NOMO-1 treated with dmso at 0.1 percent for 144 hours (cell line): ENCODE measurements around the gene CTBP2.

ENCODE experiments used
- DNase-seq: peaks from one replicate; lab custom pipeline; 2025; ENCODE audit not compliant: unreplicated experiment; lab: John Stamatoyannopoulos, UW

Gene CTBP2

GRCh38 chr10:124946945-124947344 lies 213.4 kb downstream of the CTBP2 start:
- no peak for DNase-seq

DNA sequence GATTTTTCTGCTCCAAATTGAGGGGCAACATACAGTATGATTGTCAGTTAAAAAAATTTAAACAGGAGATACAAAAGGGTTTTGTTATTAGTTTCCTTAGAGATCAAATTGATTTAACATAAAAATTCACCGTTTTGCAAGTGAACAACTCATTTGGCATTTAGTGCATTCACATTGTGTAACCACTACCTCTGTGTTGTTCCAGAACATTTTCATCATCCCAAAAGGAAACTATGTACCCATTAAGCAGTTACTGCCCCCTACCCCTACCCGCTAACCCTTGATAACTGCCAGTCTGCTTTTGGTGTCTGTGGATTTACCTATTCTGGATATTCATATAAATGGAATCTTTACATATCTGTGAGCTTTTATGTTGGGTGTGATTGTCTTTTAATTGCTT lies 215.4 kb downstream of the CTBP2 start:
- no peak for DNase-seq

DNA sequence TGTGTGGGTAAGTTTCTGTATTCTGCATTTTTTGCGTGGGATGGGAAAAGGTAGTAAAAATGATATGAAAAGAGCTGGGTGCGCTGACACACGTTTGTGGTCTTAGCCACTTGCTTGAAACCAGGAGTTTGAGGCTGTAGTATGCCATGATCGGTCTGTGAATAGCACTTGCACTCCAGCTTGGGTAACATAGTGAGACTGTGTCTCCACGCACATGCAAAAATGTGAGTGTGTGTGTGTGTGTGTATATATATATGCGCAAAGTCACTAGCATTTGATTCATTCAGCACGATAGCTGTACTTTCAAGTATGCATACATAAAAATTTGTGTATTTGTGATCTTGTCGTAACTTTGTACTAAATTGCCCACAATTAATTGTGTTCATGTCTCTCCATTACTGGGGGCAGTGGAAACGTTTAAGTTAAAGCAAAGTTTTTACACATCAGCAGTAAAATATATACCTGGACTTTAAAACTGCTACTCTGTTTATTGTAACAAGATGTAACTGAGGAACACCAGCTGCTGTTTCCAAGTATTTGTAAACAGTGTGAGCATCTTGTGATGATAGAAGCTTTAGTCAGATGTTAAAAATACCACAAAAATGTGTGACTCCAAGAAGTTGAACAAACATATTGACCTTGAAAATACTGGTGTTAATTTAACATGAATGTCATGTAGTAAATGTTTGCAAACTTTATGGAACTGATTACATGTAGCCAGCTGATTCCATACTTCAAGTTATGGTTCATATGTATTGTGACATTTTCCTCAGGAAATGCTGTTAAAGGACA lies 216.9 kb downstream of the CTBP2 start:
- no peak for DNase-seq

DNA sequence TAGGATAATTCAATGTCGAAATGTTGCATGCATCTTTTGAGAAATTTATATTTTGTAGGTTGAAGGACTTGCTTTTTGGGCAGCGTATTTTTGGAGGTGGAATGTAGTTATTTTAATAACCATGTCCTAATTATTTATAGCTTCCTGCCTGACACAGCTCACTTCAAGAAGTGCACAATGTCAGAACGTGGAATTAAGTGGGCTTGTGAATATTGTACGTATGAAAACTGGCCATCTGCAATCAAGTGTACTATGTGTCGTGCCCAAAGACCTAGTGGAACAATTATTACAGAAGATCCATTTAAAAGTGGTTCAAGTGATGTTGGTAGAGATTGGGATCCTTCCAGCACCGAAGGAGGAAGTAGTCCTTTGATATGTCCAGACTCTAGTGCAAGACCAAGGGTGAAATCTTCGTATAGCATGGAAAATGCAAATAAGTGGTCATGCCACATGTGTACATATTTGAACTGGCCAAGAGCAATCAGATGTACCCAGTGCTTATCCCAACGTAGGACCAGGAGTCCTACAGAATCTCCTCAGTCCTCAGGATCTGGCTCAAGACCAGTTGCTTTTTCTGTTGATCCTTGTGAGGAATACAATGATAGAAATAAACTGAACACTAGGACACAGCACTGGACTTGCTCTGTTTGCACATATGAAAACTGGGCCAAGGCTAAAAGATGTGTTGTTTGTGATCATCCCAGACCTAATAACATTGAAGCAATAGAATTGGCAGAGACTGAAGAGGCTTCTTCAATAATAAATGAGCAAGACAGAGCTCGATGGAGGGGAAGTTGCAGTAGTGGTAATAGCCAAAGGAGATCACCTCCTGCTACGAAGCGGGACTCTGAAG lies 217.8 kb downstream of the CTBP2 start:
- DNase-seq: no peak

- no peak for DNase-seq
Measured at GRCh38 chr10:124941823-124942222, 218.5 kb downstream of the CTBP2 start, which contains the start of gene ZRANB1. ZRANB1 (plus strand) TSS chr10:124942123; CDS start chr10:124942494, 371 bp downstream.

GRCh38 chr10:124939290-124939689 lies 221.1 kb downstream of the CTBP2 start:
- DNase-seq: no peak

GRCh38 chr10:124936813-124937212 lies 223.6 kb downstream of the CTBP2 start:
- DNase-seq: no peak

DNA sequence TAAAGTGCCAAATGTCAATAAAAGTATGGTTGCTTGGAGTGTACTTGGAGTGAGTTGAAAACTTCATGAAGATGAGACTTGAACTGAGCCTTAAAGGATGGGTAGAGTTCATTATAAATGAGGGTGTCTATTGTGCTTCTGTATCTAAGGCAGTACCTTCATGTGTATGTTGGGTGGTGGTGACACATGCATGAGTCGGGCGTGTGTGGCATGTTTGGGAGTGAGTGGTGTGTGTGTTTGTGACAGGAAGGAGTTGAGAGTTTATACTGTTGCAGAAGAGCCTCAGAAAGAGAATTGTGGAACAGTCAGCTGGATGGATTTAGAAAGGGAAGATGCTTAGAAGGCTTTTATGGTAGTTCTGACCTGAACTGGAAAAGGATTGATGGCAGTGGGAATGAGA lies 224.4 kb downstream of the CTBP2 start:
- no peak for DNase-seq
